Measurements from ENCODE around the gene CD44. TPM values are rescaled to one million over a fixed set of nuclear protein-coding genes. Genes with fewer than 3 reads are reported as not detected.

Gene CD44
- total RNA-seq, 4 donors from 2014 or later: 135 to 636 (median 397) TPM

DNA sequence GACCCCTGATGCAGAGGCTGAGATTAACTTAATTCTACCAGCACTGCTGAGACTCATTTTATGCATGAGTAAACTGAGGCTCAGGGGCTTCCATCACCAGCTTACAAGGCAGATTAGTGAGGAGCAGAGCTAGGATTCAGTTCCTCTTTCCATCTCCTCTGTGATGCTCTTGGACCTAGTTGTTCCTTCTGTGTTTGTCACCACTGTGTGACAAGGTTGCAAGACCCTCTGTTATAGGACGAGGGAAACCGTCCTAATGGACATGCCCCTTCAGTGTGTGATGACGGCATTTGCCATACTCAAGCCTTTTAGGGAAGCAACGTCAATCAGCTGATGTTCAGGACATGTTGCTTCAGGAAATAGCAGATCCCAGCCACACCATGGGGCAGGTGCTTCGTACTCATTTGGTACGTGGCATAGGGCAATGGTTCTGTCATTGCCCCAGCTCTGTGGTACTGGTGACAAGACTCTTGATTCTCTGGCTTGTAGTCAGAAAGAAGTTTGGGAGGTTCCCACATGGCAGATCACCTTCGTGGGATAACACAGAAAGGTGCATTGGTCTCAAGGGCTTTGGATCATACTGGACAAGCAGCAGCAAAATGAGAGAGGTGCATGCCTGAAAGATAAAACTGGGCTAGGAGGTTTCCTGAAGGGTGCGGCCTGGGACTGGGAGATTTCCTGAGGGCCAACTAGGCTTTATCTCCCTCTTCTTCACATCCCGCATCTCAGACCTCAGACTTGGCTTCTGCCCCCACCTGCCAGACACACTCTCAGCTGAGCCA, 23.9 kb upstream of the CD44 start:
- peak overlapping the region; percentile 86 to 91 for H3K27ac ChIP-seq
- H3K36me3 ChIP-seq: no peaks in the 10 kb centered on the region
- DNase-seq: no peak
- peaks cover 10 to 15% of the 10 kb centered on the region in 2 donors for H3K4me1 ChIP-seq
- no peak overlapping the region for H3K4me3 ChIP-seq
- intact Hi-C loops (cut with DNase I; ENCODE audit: low total_unique reads): no loop called here
- H3K9me3 ChIP-seq: no peaks in the 10 kb centered on the region
- no peak for TF ChIP-seq POLR2A (IDR thresholded peaks at IDR 0.05)
- TF ChIP-seq, protein P1, sequence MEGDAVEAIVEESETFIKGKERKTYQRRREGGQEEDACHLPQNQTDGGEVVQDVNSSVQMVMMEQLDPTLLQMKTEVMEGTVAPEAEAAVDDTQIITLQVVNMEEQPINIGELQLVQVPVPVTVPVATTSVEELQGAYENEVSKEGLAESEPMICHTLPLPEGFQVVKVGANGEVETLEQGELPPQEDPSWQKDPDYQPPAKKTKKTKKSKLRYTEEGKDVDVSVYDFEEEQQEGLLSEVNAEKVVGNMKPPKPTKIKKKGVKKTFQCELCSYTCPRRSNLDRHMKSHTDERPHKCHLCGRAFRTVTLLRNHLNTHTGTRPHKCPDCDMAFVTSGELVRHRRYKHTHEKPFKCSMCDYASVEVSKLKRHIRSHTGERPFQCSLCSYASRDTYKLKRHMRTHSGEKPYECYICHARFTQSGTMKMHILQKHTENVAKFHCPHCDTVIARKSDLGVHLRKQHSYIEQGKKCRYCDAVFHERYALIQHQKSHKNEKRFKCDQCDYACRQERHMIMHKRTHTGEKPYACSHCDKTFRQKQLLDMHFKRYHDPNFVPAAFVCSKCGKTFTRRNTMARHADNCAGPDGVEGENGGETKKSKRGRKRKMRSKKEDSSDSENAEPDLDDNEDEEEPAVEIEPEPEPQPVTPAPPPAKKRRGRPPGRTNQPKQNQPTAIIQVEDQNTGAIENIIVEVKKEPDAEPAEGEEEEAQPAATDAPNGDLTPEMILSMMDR (IDR thresholded peaks at IDR 0.05): no peak
- no peaks in the 10 kb centered on the region for H3K27me3 ChIP-seq

DNA sequence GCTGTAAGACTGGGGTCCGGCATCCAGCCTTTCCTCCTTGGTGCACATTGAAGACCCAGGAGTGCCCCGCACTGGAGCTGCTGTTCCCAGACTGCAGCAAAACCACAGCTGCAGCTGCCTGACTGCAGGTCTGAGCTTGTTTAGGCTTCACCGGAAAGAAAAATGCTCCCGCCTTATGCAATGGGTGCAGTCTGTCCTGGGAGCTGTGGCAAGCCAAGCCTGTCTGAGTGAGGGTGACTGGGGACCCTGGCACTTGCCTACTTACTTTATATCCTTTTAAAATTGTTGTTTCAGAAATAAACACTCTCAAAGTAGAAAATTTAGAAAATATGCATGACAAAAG, 23.3 kb upstream of the CD44 start:
- Histone ChIP-seq H3K9me3 (no peaks in the 10 kb centered on the region), H3K27me3 (no peaks in the 10 kb centered on the region), H3K27ac (peak overlapping the region; percentile 86 to 91), H3K4me1 (peaks cover 10 to 15% of the 10 kb centered on the region in 2 donors), H3K4me3 (no peak overlapping the region), H3K36me3 (no peaks in the 10 kb centered on the region)
- intact Hi-C loops (cut with DNase I; ENCODE audit: low total_unique reads): no loop called here
- TF ChIP-seq, protein P1 (IDR thresholded peaks at IDR 0.05): no peak
- TF ChIP-seq POLR2A (IDR thresholded peaks at IDR 0.05): no peak
- no peak for DNase-seq

DNA sequence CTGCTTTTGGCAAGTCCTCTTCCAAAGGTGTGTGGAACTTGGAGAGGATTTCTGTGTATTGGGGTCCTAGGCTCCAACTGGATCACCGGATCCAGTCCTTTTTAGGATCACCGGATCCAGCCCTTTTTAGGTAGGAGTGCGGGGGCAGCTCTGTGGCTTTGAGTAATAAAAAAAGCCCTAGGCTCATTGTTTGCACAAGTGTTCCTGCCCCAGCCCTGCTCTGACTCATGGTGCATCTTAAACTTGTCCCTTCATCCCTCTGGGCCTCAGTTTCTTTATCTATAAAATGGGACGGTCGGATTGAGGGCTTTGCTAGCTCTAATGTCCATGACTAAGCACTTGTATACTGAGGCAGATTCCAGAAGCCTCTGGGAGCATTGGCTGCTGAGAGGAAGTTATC, 22.7 kb upstream of the CD44 start:
- H3K4me3 ChIP-seq: no peak overlapping the region
- H3K27me3 ChIP-seq: no peaks in the 10 kb centered on the region
- no peaks in the 10 kb centered on the region for H3K9me3 ChIP-seq
- peak overlapping the region; percentile 86 to 91 for H3K27ac ChIP-seq
- no peak for DNase-seq
- H3K36me3 ChIP-seq: no peaks in the 10 kb centered on the region
- intact Hi-C loops (cut with DNase I; ENCODE audit: low total_unique reads): no loop called here
- TF ChIP-seq POLR2A (IDR thresholded peaks at IDR 0.05): no peak
- TF ChIP-seq, protein P1 (IDR thresholded peaks at IDR 0.05): no peak
- peaks cover 10 to 15% of the 10 kb centered on the region in 2 donors for H3K4me1 ChIP-seq

DNA sequence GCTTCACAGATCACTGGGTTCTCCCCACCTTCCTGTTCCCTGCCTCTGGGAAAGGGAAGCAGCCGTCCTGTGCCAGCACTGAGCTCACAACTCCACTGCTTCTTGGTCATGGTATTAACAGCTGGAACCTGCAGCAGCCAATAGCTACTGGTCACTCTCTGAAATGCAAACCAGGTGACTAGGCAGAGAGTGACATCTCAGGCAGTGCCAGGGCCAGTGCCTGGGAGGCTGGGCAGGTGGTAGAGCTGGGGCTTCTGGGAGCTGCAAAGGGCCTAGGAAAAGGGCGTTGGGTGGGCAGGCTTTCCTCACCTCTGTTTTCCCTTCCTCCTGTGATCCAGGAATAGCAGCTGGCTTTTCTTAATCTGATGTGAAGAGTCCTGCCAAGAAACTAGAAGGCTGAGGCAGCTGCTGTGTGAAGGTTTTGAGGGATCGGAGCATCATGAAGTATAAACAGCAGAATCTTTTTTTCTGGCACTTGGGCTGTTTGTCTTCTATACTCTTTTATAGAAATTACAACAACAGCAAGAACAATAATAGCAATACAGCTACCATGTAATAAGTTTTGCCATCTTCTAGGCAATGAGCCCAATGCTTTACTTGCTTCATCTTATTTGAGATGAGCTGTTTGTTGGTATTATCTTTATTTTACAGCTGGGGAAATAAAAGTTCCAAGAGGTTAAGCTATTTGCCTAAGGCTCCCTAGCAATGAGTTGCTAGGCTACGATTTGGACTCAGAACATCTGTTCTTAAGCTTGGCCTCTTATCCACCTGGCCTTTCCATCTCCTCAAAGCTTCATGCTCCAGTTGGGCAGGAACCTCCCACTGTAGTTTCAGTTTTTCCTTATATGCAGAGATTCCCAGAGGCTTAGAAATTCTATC, 22.0 kb upstream of the CD44 start:
- intact Hi-C loops (cut with DNase I; ENCODE audit: low total_unique reads): no loop called here
- no peak overlapping the region for H3K4me3 ChIP-seq
- DNase-seq: peak; percentile 64 to 79
- no peaks in the 10 kb centered on the region for H3K9me3 ChIP-seq
- peak overlapping the region; percentile 86 to 91 for H3K27ac ChIP-seq
- H3K4me1 ChIP-seq: peaks cover 10 to 15% of the 10 kb centered on the region in 2 donors
- TF ChIP-seq POLR2A (IDR thresholded peaks at IDR 0.05): peak in 1 of 2 donors; percentile 14
- TF ChIP-seq, protein P1 (IDR thresholded peaks at IDR 0.05): no peak
- H3K36me3 ChIP-seq: no peaks in the 10 kb centered on the region
- H3K27me3 ChIP-seq: no peaks in the 10 kb centered on the region

DNA sequence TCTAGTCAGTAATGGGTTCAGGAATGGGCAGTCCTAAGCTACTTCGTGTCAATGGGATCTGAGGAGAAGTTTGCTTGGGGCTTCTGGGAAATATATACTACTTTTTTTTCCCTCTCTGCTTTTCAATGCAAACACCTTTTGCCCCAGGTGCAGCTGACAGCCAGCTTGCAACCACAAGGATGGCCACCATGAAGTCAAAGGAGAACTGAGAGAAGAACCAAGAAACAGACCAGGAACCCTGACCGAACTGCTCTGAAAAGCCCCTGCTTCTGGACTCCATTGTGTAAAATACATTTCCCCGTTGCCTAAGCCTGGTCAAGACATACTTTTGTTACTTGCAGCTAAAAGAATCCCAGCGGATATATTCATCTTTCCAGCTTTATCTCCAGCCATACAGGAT, 20.1 kb upstream of the CD44 start:
- Histone ChIP-seq H3K27ac (peak overlapping the region; percentile 86 to 91), H3K9me3 (no peaks in the 10 kb centered on the region), H3K4me1 (peaks cover 10 to 15% of the 10 kb centered on the region in 2 donors), H3K27me3 (no peaks in the 10 kb centered on the region), H3K36me3 (no peaks in the 10 kb centered on the region), H3K4me3 (no peak overlapping the region)
- intact Hi-C loops (cut with DNase I; ENCODE audit: low total_unique reads): no loop called here
- DNase-seq: no peak
- no peak for TF ChIP-seq POLR2A (IDR thresholded peaks at IDR 0.05)
- TF ChIP-seq, protein P1 (IDR thresholded peaks at IDR 0.05): no peak

Measured in uterus (tissue), 4 donors.